ENCODE data around the gene SUPT7L. TPM values are rescaled to one million over a fixed set of nuclear protein-coding genes. Genes with fewer than 3 reads are reported as not detected.
"Not testable (repeated sequence)": the region's sequence is repeated elsewhere in the genome, so short reads cannot be mapped to it uniquely, and the experiment has no call there.

Gene SUPT7L
- total RNA-seq, 6 experiments from 2014 or later = 11.4 to 15.3 (median 13.9) TPM

DNA sequence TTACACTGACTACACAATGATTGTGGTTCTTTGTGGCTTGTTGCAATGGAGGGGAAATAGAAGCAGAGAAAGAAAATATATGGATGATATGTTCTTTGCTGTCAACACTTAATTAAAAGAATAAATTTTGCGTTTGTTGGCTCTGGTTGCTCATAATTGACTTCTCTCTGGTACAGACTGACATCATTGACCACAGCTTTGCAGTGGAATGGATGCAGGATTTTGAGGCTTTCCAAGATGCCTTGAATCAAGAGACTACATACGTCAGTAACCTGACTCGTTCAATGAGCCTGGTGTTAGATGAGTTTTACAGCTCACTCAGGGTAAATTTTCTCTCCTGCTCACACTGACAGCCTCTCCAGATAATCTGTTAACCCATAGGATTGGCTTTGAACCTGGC lies 24.7 kb downstream of the SUPT7L start:
- 91% methylated on average over 3 of the region's 3 CpGs for WGBS (ENCODE audit: insufficient coverage, low coverage, low lambda C conversion rate, missing lambda C conversion rate)
- Histone ChIP-seq H3K36me3 (peaks cover 0 to 86% (median 26%) of the 10 kb centered on the region in 4 donors), H3K4me3 (no peak overlapping the region), H3K9me3 (no peaks in the 10 kb centered on the region), H3K27me3 (no peaks in the 10 kb centered on the region), H3K4me1 (no peaks in the 10 kb centered on the region), H3K27ac (no peak overlapping the region)
- TF ChIP-seq, protein P1, sequence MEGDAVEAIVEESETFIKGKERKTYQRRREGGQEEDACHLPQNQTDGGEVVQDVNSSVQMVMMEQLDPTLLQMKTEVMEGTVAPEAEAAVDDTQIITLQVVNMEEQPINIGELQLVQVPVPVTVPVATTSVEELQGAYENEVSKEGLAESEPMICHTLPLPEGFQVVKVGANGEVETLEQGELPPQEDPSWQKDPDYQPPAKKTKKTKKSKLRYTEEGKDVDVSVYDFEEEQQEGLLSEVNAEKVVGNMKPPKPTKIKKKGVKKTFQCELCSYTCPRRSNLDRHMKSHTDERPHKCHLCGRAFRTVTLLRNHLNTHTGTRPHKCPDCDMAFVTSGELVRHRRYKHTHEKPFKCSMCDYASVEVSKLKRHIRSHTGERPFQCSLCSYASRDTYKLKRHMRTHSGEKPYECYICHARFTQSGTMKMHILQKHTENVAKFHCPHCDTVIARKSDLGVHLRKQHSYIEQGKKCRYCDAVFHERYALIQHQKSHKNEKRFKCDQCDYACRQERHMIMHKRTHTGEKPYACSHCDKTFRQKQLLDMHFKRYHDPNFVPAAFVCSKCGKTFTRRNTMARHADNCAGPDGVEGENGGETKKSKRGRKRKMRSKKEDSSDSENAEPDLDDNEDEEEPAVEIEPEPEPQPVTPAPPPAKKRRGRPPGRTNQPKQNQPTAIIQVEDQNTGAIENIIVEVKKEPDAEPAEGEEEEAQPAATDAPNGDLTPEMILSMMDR (IDR thresholded peaks at IDR 0.05) = no peak
- no peak for TF ChIP-seq POLR2A (IDR thresholded peaks at IDR 0.05)
- no peak for ATAC-seq
- no peak for DNase-seq
- intact Hi-C loops (cut with DNase I) = no loop called here

DNA sequence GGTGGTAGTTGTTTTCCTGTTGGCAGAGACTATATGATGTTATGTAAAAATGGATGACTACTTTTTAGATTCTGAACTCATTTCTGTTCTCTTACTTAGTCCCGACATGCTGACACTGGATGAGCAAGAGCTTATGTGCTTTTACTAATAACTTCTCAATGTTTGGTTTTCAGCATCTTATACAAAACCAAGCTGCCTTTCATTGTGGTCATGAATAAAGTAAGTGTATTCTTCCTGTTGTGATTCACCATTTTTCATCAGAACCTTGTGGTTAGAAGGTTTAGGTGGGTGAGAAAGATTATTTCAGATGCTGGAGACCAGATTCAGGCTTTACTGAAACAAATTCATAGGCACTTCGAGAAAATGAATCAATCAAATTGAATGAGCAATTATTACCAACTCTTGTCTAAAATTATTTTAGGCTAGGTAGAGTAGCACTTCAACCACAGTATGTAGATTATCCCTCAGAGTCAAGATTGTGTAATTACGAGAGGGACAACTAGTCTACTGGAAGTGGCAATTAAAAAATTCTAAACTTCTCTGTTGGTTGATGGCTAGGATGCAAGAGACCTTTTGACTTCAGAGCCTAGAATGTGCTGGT lies 25.3 kb downstream of the SUPT7L start:
- Histone ChIP-seq H3K4me1 (no peaks in the 10 kb centered on the region), H3K27me3 (no peaks in the 10 kb centered on the region), H3K27ac (no peak overlapping the region), H3K9me3 (no peaks in the 10 kb centered on the region), H3K4me3 (no peak overlapping the region), H3K36me3 (peaks cover 0 to 84% (median 26%) of the 10 kb centered on the region in 4 donors)
- DNase-seq (no peak), ATAC-seq (no peak)
- WGBS (ENCODE audit: insufficient coverage, low coverage, low lambda C conversion rate, missing lambda C conversion rate) = 88% methylated on average over 3 of the region's 3 CpGs
- intact Hi-C loops (cut with DNase I) = no loop called here
- TF ChIP-seq POLR2A (IDR thresholded peaks at IDR 0.05) = no peak
- TF ChIP-seq, protein P1 (IDR thresholded peaks at IDR 0.05) = no peak

DNA sequence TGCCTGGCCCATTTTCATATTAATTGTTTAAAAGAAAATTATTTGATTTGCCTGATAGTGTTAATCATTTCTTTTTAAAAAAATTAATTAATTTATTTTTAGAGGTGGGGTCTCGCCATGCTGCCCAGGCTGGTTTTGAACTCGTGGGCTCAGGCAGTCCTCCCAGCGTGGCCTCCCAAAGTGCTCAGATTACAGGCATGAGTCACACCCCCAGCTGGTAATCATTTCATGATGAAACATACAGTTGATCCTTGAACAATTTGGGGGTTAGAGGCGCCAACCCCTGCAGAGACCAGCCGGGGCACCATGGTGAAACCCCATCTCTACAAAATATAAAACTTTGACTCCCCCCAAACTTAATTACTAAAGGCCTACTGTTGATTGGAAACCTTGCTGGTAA lies 26.6 kb downstream of the SUPT7L start:
- no peaks in the 10 kb centered on the region for H3K4me1 ChIP-seq
- DNase-seq = no peak
- ATAC-seq = no peak
- TF ChIP-seq POLR2A (IDR thresholded peaks at IDR 0.05) = no peak
- TF ChIP-seq, protein P1 (IDR thresholded peaks at IDR 0.05) = no peak
- H3K27ac ChIP-seq = no peak overlapping the region
- intact Hi-C loops (cut with DNase I) = no loop called here
- H3K4me3 ChIP-seq = no peak overlapping the region
- H3K27me3 ChIP-seq = no peaks in the 10 kb centered on the region
- H3K9me3 ChIP-seq = no peaks in the 10 kb centered on the region
- WGBS (ENCODE audit: insufficient coverage, low coverage, low lambda C conversion rate, missing lambda C conversion rate) = 99% methylated on average over 5 of the region's 5 CpGs
- H3K36me3 ChIP-seq = peaks cover 0 to 86% (median 22%) of the 10 kb centered on the region in 4 donors

DNA sequence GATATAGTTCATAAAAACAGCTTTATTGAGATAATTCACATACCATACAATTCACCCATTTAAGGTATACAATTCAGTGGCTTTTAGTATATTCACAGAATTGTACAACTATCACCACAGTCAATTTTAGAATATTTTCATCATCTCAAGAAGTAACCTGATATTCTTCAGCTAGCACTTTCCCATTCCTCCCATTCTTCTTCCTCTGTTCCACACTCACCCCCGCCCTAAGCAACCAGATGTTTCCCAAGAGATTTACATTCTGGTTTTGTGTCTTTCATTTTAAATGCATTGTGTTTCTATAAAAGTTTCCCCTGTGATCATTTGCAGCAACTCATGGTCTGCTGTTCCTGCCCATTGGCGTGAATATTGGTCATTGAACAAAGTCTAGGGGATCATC lies 29.1 kb downstream of the SUPT7L start:
- Histone ChIP-seq H3K27me3 (no peaks in the 10 kb centered on the region), H3K9me3 (no peaks in the 10 kb centered on the region), H3K36me3 (peaks cover 0 to 65% (median 18%) of the 10 kb centered on the region in 4 donors), H3K27ac (no peak overlapping the region), H3K4me1 (peaks cover 0 to 9% (median 2%) of the 10 kb centered on the region in 4 donors), H3K4me3 (no peak overlapping the region)
- DNase-seq (no peak), ATAC-seq (no peak)
- intact Hi-C loops (cut with DNase I) = no loop called here
- TF ChIP-seq POLR2A (IDR thresholded peaks at IDR 0.05) = no peak
- 100% methylated on average over 2 of the region's 2 CpGs for WGBS (ENCODE audit: insufficient coverage, low coverage, low lambda C conversion rate, missing lambda C conversion rate)

DNA sequence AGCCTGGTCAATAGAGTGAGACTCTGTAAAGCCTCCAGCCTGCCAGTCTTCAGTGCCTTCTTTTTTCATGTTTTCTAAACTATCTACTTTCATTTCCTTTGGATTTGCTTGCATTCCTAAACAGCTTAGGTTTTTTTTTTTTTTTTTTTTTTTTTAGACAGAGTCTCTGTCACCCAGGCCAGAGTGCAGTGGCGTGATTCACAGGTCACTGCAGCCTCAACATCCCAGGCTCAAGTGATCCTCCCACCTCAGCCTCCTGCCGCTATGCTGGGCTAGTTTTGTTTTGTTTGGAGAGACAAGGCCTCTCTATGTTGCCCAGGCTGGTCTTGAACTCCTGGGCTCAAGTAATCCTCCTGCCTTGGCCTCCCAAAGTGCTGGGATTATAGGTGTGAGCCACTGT lies 33.2 kb downstream of the SUPT7L start:
- H3K27me3 ChIP-seq; intact Hi-C loops (cut with DNase I); ATAC-seq; H3K4me3 ChIP-seq; H3K27ac ChIP-seq; DNase-seq; H3K9me3 ChIP-seq: not testable (repeated sequence)
- WGBS (ENCODE audit: insufficient coverage, low coverage, low lambda C conversion rate, missing lambda C conversion rate) = 93% methylated on average over 2 of the region's 2 CpGs
- Histone ChIP-seq H3K36me3 (peaks cover 0 to 26% (median 6%) of the 10 kb centered on the region in 4 donors), H3K4me1 (peaks cover 0 to 16% (median 2%) of the 10 kb centered on the region in 4 donors)

Measured in right lobe of liver (tissue), 6 donors.